ENCODE measurements around the gene TMEM63C. TPM values are rescaled to one million over a fixed set of nuclear protein-coding genes. Genes with fewer than 3 reads are reported as not detected.

Gene TMEM63C
- total and polyA plus RNA-seq, 2 donors (not counting 3 experiments of a cell fraction or from before 2014, with no cell fraction given) = not detected

DNA sequence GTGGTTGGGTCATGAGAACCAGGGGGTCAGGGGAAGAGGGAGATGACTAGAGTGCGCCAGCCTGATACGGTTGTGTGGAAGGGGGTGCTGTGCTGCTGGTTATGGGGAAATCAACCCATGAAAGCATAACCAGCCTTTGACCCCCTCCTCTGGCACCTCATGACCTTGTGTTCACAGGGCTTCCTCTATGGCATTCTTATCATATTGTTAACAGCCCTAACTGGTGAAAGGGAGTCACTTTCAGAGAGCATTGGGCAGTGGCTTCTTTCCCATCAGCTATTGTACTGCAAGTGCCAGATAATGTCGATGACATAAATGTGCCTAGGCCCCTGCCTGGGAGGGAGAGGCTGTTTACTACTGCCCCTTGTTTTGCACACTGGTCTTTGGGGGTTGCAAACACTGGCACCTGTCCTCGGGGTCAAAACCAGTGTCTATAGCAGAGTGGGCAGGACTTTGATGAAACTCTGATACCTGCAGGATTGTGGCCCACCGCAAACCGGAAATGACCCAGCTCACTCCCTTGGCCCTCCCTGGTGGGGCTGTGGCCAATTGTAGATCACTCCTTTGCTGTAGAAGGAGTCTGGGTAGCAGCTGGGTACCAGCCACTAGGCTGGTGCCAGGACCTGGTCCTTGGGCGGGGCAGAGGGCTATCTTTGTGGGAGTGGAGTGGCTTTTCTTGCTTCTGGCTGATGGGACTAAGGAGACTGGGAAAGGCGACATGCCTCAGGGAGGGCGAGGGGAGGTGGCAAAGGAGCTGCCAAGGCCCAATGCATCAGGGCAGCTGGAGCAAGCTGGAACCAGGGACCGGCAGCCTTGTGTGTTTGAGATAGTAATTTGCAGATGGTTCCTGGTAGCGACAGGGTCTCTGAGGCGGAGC is 634 bp upstream of the TMEM63C start:
- Histone ChIP-seq H3K27me3 (ENCODE audit: control insufficient read depth in 2 of 2, insufficient read depth in 2 of 2, low read length in 2 of 2) (peaks cover 5 to 15% of the 10 kb centered on the region in 2 experiments), H3K36me3 (ENCODE audit: control insufficient read depth in 2 of 2, extremely low read depth in 1 of 2, insufficient read depth in 2 of 2, low read length in 2 of 2) (no peaks in the 10 kb centered on the region), H3K79me2 (ENCODE audit: control insufficient read depth, insufficient read depth, low read length) (no peaks in the 10 kb centered on the region), H3K4me3 (replicated peaks in 1 of 3; ENCODE audit: insufficient read depth in 1 of 3, low read depth in 1 of 3, low read length in 3 of 3) (no peak overlapping the region), H2AFZ (ENCODE audit: low read depth, low read length) (no peak overlapping the region), H3K9ac (replicated peaks; ENCODE audit: extremely low read depth, insufficient read depth, low read length) (no peak overlapping the region), H3K4me1 (ENCODE audit: control insufficient read depth, extremely low read depth, insufficient read depth, low read length) (no peaks in the 10 kb centered on the region), H3K9me3 (replicated peaks; ENCODE audit: control insufficient read depth, insufficient read depth, low read length) (no peaks in the 10 kb centered on the region), H3K27ac (ENCODE audit: insufficient read depth, low read depth, low read length) (no peak overlapping the region), H4K20me1 (replicated peaks; ENCODE audit: control insufficient read depth, extremely low read depth, insufficient read depth, low read length) (no peaks in the 10 kb centered on the region), H3K9me1 (replicated peaks; ENCODE audit: control insufficient read depth, extremely low read depth, insufficient read depth, low read length) (no peaks in the 10 kb centered on the region), H3K4me2 (ENCODE audit: insufficient read depth, low read length) (no peak overlapping the region)
- TF ChIP-seq POLR2AphosphoS5 (IDR thresholded peaks at IDR 0.05; ENCODE audit: insufficient read depth, low read depth, low read length) = no peak
- no peak for TF ChIP-seq EZH2 (IDR thresholded peaks at IDR 0.05; ENCODE audit: borderline replicate concordance, low read depth, low read length, severe bottlenecking)
- no peak for TF ChIP-seq FOS (IDR thresholded peaks at IDR 0.05; ENCODE audit: borderline replicate concordance, insufficient read depth, low read length)
- TF ChIP-seq MAX (IDR thresholded peaks at IDR 0.05; ENCODE audit: insufficient read depth, insufficient read length) = no peak
- TF ChIP-seq MYC (IDR thresholded peaks at IDR 0.05; ENCODE audit: low read depth, low read length) = no peak
- no peak for TF ChIP-seq CTCF (IDR thresholded peaks at IDR 0.05; ENCODE audit: extremely low read depth in 1 of 2, insufficient read depth in 1 of 2, low read depth in 1 of 2, low read length in 2 of 2)
- no peak for TF ChIP-seq GATA2 (IDR thresholded peaks at IDR 0.05; ENCODE audit: insufficient read depth, insufficient read length, low read depth, low read length)
- no peak for TF ChIP-seq JUN (IDR thresholded peaks at IDR 0.05; ENCODE audit: borderline replicate concordance, insufficient read depth, insufficient read length, low read depth)
- no peak for TF ChIP-seq POLR2A (IDR thresholded peaks at IDR 0.05; ENCODE audit: low read depth, low read length)
- DNase-seq (ENCODE audit: low read depth, low spot score) (no peak), FAIRE-seq (no peak)
- dilution Hi-C loops (cut with MboI; ENCODE audit: extremely low pct_ligation_motif_present, low sequenced_read_pairs) = no loop called here
- BruUV-seq (replicated peaks) = no TSS peak
- ChIA-PET POLR2A (no interaction called here), CTCF (interaction anchor here (1.7 kb wide), 1 partner anchor 32 kb away, joined by 5 read pairs; no protein-coding TSS in a partner anchor)
- intact Hi-C loops (cut with micrococcal nuclease) = no loop called here
